GM23338 (cell line): Measurements from ENCODE around the gene TSPAN3.

Experiments
- CREB1 ChIP-seq: fragments of 250-450 bp; sonication (Bioruptor Pico); IDR thresholded peaks from 2 replicates; pipeline ENCODE4 v1.5.0; 2020; ENCODE audit warnings: low read depth, mild to moderate bottlenecking, moderate library complexity
- CTCF ChIP-seq, 2 experiments: fragments of 200-600 bp in 1 of 2; sonication (generic) in 1 of 2; conservative IDR thresholded peaks; 2 replicates each; pipeline versions ENCODE4 v1.5.1 to v1.6.1; 2016 to 2017; ENCODE audit warnings: antibody characterized with exemption in 2 of 2, low read depth in 2 of 2, mild to moderate bottlenecking in 2 of 2, moderate library complexity in 1 of 2
- ETS1 ChIP-seq: IDR thresholded peaks from 2 replicates; pipeline ENCODE4 v1.6.1; 2016; ENCODE audit warnings: antibody characterized with exemption
- EZH2 ChIP-seq: fragments of 200-600 bp; sonication (generic); IDR thresholded peaks from one replicate; pipeline ENCODE4 v1.8.0; 2017; ENCODE audit warnings: antibody characterized with exemption, mild to moderate bottlenecking, low read depth; ENCODE audit not compliant: unreplicated experiment
- EZH2phosphoT487 ChIP-seq: fragments of 200-600 bp; sonication (generic); IDR thresholded peaks from one replicate; pipeline ENCODE4 v1.8.1; 2018; ENCODE audit warnings: antibody characterized with exemption; ENCODE audit not compliant: unreplicated experiment
- JUNB ChIP-seq: IDR thresholded peaks from one replicate; pipeline ENCODE4 v1.6.1; 2016; ENCODE audit warnings: antibody characterized with exemption; ENCODE audit not compliant: unreplicated experiment
- POLR2AphosphoS5 ChIP-seq: IDR thresholded peaks from 2 replicates; pipeline ENCODE4 v1.6.1; 2016; ENCODE audit warnings: antibody characterized with exemption, low read depth
- REST ChIP-seq: IDR thresholded peaks from one replicate; pipeline ENCODE4 v1.6.1; 2018; ENCODE audit warnings: antibody characterized with exemption; ENCODE audit not compliant: unreplicated experiment
- ZNF114 ChIP-seq: fragments of 250-450 bp; sonication (Bioruptor Pico); IDR thresholded peaks from 2 replicates; pipeline ENCODE4 v1.5.0; 2020; ENCODE audit warnings: mild to moderate bottlenecking, moderate library complexity
- ZNF331 ChIP-seq: fragments of 250-450 bp; sonication (Bioruptor Pico); IDR thresholded peaks from 2 replicates; pipeline ENCODE4 v1.5.0; 2020; ENCODE audit warnings: low read depth, mild to moderate bottlenecking, moderate library complexity

- TF ChIP-seq CTCF (conservative IDR thresholded peaks at IDR 0.05; ENCODE audit: low read depth in 2 of 2) (no peak), ZNF331 (CRISPR knock-in tag) (no peak), EZH2phosphoT487 (no peak), POLR2AphosphoS5 (no peak), REST (no peak), EZH2 (no peak), ETS1 (no peak), JUNB (no peak), ZNF114 (CRISPR knock-in tag) (no peak), CREB1 (CRISPR knock-in tag) (no peak)
Measured at GRCh38 chr15:76994496-76994895, 76.4 kb downstream of the TSPAN3 start.
